ENCODE measurements around the gene EXOSC5. TPM values are rescaled to one million over a fixed set of nuclear protein-coding genes. Genes with fewer than 3 reads are reported as not detected.

EXOSC5 gene
- polyA plus RNA-seq, 1 donor, result 16.5 TPM

- Histone ChIP-seq H3K4me1 (ENCODE audit: control insufficient read depth, insufficient read depth, low read length) (peaks cover 19% of the 10 kb centered on the region), H3K36me3 (ENCODE audit: control insufficient read depth, insufficient read depth, low read length) (peaks cover 30% of the 10 kb centered on the region), H3K27ac (ENCODE audit: low read length) (no peak overlapping the region), H3K9me3 (ENCODE audit: control insufficient read depth, low read depth, low read length) (no peaks in the 10 kb centered on the region), H3K4me3 (ENCODE audit: low read length) (no peak overlapping the region), H3K27me3 (ENCODE audit: control insufficient read depth, insufficient read depth, low read length) (no peaks in the 10 kb centered on the region)
- WGBS (ENCODE audit: insufficient coverage, low lambda C conversion rate), result no CpG with 5 or more reads among the region's 4 CpGs
- DNase-seq, result peak in 1 of 2 donors; percentile 27
Measured at GRCh38 chr19:41407271-41407670, 10.1 kb upstream of the EXOSC5 start.

GRCh38 chr19:41405776-41406175 lies 8.6 kb upstream of the EXOSC5 start:
- DNase-seq, result no peak
- no CpG with 5 or more reads among the region's 6 CpGs for WGBS (ENCODE audit: insufficient coverage, low lambda C conversion rate)
- H3K4me1 ChIP-seq (ENCODE audit: control insufficient read depth, insufficient read depth, low read length), result peaks cover 19% of the 10 kb centered on the region
- no peaks in the 10 kb centered on the region for H3K9me3 ChIP-seq (ENCODE audit: control insufficient read depth, low read depth, low read length)
- H3K36me3 ChIP-seq (ENCODE audit: control insufficient read depth, insufficient read depth, low read length), result peaks cover 21% of the 10 kb centered on the region
- no peaks in the 10 kb centered on the region for H3K27me3 ChIP-seq (ENCODE audit: control insufficient read depth, insufficient read depth, low read length)
- no peak overlapping the region for H3K4me3 ChIP-seq (ENCODE audit: low read length)
- no peak overlapping the region for H3K27ac ChIP-seq (ENCODE audit: low read length)

GRCh38 chr19:41403181-41403970 lies 6.2 kb upstream of the EXOSC5 start:
- no peak for DNase-seq
- Histone ChIP-seq H3K4me1 (ENCODE audit: control insufficient read depth, insufficient read depth, low read length) (peaks cover 13% of the 10 kb centered on the region), H3K27ac (ENCODE audit: low read length) (no peak overlapping the region)

DNA sequence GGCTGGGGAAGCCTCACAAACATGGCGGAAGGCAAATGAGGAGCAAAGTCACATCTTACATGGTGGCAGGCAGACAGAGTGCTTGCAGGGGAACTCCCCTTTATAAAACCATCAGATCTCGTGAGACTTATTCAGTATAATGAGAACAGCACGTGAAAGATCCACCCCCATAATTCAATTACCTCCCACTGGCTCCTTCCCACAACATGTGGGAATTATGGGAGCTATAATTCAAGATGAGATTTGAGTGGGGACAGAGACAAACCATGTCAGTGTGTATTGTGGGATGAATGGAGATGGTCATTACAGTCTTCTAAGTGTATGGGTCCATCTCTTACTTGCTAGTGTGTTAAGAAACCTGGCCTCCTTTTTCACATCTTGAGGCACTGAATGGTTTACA lies 4.9 kb upstream of the EXOSC5 start:
- Histone ChIP-seq H3K4me3 (ENCODE audit: low read length) (no peak overlapping the region), H3K4me1 (ENCODE audit: control insufficient read depth, insufficient read depth, low read length) (peaks cover 8% of the 10 kb centered on the region), H3K36me3 (ENCODE audit: control insufficient read depth, insufficient read depth, low read length) (peaks cover 11% of the 10 kb centered on the region), H3K27me3 (ENCODE audit: control insufficient read depth, insufficient read depth, low read length) (no peaks in the 10 kb centered on the region), H3K27ac (ENCODE audit: low read length) (no peak overlapping the region), H3K9me3 (ENCODE audit: control insufficient read depth, low read depth, low read length) (no peaks in the 10 kb centered on the region)
- no CpG with 5 or more reads among the region's 3 CpGs for WGBS (ENCODE audit: insufficient coverage, low lambda C conversion rate)
- no peak for DNase-seq

More at GRCh38 chr19:41403181-41403970, 6.2 kb upstream of the EXOSC5 start:
- peaks cover 15% of the 10 kb centered on the region for H3K36me3 ChIP-seq (ENCODE audit: control insufficient read depth, insufficient read depth, low read length)
- no peaks in the 10 kb centered on the region for H3K27me3 ChIP-seq (ENCODE audit: control insufficient read depth, insufficient read depth, low read length)
- 87% methylated on average over 3 of the region's 12 CpGs for WGBS (ENCODE audit: insufficient coverage, low lambda C conversion rate)
- H3K9me3 ChIP-seq (ENCODE audit: control insufficient read depth, low read depth, low read length), result no peaks in the 10 kb centered on the region
- H3K4me3 ChIP-seq (ENCODE audit: low read length), result no peak overlapping the region

DNA sequence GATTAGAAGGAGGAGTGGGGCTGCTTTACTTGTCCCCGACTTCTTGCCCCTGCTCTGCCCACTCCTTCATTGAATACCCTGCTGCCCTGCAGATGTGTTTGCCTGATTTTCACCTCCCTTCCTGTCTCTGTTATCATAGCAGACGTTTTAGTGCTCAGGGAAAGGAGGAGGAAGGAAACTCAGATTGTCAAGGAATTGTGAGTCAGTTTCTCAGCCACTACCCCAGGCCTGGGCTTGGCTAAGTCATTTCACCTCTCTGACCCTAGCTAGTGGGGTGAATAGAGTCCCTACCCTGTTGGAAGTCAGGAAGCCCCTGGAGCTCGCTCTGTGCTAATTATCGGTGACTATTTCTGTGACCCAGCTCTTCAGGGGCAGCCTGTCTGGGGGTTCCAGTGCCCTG lies 4.3 kb upstream of the EXOSC5 start:
- Histone ChIP-seq H3K4me1 (ENCODE audit: control insufficient read depth, insufficient read depth, low read length) (peaks cover 8% of the 10 kb centered on the region), H3K27me3 (ENCODE audit: control insufficient read depth, insufficient read depth, low read length) (no peaks in the 10 kb centered on the region), H3K27ac (ENCODE audit: low read length) (no peak overlapping the region), H3K36me3 (ENCODE audit: control insufficient read depth, insufficient read depth, low read length) (peaks cover 11% of the 10 kb centered on the region), H3K9me3 (ENCODE audit: control insufficient read depth, low read depth, low read length) (no peaks in the 10 kb centered on the region), H3K4me3 (ENCODE audit: low read length) (no peak overlapping the region)
- WGBS (ENCODE audit: insufficient coverage, low lambda C conversion rate), result 100% methylated on average over 1 of the region's 4 CpGs
- DNase-seq, result no peak

DNA sequence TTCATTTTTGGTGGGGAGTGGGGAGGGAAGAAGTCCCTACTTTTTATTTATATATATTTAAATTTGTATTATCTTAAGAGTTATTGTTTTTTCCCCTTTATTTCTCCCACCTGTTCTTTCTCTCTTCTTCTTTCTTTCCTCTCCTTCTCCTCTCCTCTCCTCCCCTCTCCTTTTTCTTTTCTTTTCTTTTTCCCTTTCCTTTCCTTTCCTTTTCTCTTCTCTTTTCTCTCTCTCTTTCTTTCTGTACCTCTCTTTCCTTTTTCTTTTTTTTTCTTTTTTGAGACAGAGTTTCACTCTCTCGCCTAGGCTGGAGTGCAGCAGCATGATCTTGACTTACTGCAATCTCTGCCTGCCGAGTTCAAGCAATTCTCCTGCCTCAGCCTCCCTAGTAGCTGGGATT lies 2.4 kb upstream of the EXOSC5 start:
- H3K4me3 ChIP-seq (ENCODE audit: low read length), result no peak overlapping the region
- H3K27ac ChIP-seq (ENCODE audit: low read length), result no peak overlapping the region
- H3K4me1 ChIP-seq (ENCODE audit: control insufficient read depth, insufficient read depth, low read length), result peaks cover 8% of the 10 kb centered on the region
- no peaks in the 10 kb centered on the region for H3K9me3 ChIP-seq (ENCODE audit: control insufficient read depth, low read depth, low read length)
- H3K27me3 ChIP-seq (ENCODE audit: control insufficient read depth, insufficient read depth, low read length), result no peaks in the 10 kb centered on the region
- peaks cover 11% of the 10 kb centered on the region for H3K36me3 ChIP-seq (ENCODE audit: control insufficient read depth, insufficient read depth, low read length)
- 83% methylated on average over 1 of the region's 2 CpGs for WGBS (ENCODE audit: insufficient coverage, low lambda C conversion rate)
- DNase-seq, result no peak

GRCh38 chr19:41399091-41399490 lies 1.9 kb upstream of the EXOSC5 start:
- Histone ChIP-seq H3K4me3 (ENCODE audit: low read length) (no peak overlapping the region), H3K27ac (ENCODE audit: low read length) (no peak overlapping the region), H3K27me3 (ENCODE audit: control insufficient read depth, insufficient read depth, low read length) (no peaks in the 10 kb centered on the region), H3K9me3 (ENCODE audit: control insufficient read depth, low read depth, low read length) (no peaks in the 10 kb centered on the region), H3K36me3 (ENCODE audit: control insufficient read depth, insufficient read depth, low read length) (peaks cover 11% of the 10 kb centered on the region), H3K4me1 (ENCODE audit: control insufficient read depth, insufficient read depth, low read length) (peaks cover 8% of the 10 kb centered on the region)
- no CpG with 5 or more reads among the region's 3 CpGs for WGBS (ENCODE audit: insufficient coverage, low lambda C conversion rate)
- DNase-seq, result no peak

- H3K36me3 ChIP-seq (ENCODE audit: control insufficient read depth, insufficient read depth, low read length), result peaks cover 11% of the 10 kb centered on the region
- H3K4me1 ChIP-seq (ENCODE audit: control insufficient read depth, insufficient read depth, low read length), result peaks cover 8% of the 10 kb centered on the region
- no peaks in the 10 kb centered on the region for H3K27me3 ChIP-seq (ENCODE audit: control insufficient read depth, insufficient read depth, low read length)
- DNase-seq, result no peak
- H3K27ac ChIP-seq (ENCODE audit: low read length), result no peak overlapping the region
- no CpG with 5 or more reads among the region's 3 CpGs for WGBS (ENCODE audit: insufficient coverage, low lambda C conversion rate)
- H3K9me3 ChIP-seq (ENCODE audit: control insufficient read depth, low read depth, low read length), result no peaks in the 10 kb centered on the region
- H3K4me3 ChIP-seq (ENCODE audit: low read length), result peak overlapping the region; percentile 82
Measured at GRCh38 chr19:41398598-41398997, 1.4 kb upstream of the EXOSC5 start.

GRCh38 chr19:41398050-41398418 lies 875 bp upstream of the EXOSC5 start:
- no peak for DNase-seq
- Histone ChIP-seq H3K27ac (ENCODE audit: low read length) (peak overlapping the region; percentile 31), H3K27me3 (ENCODE audit: control insufficient read depth, insufficient read depth, low read length) (no peaks in the 10 kb centered on the region)

GRCh38 chr19:41395355-41395754 lies 1.8 kb downstream of the EXOSC5 start:
- Histone ChIP-seq H3K36me3 (ENCODE audit: control insufficient read depth, insufficient read depth, low read length) (peaks cover 17% of the 10 kb centered on the region), H3K27me3 (ENCODE audit: control insufficient read depth, insufficient read depth, low read length) (no peaks in the 10 kb centered on the region), H3K4me3 (ENCODE audit: low read length) (no peak overlapping the region), H3K27ac (ENCODE audit: low read length) (no peak overlapping the region), H3K9me3 (ENCODE audit: control insufficient read depth, low read depth, low read length) (no peaks in the 10 kb centered on the region), H3K4me1 (ENCODE audit: control insufficient read depth, insufficient read depth, low read length) (peaks cover 8% of the 10 kb centered on the region)
- no peak for DNase-seq
- WGBS (ENCODE audit: insufficient coverage, low lambda C conversion rate), result no CpG with 5 or more reads among the region's 6 CpGs

More at GRCh38 chr19:41398050-41398418, 875 bp upstream of the EXOSC5 start:
- peaks cover 8% of the 10 kb centered on the region for H3K36me3 ChIP-seq (ENCODE audit: control insufficient read depth, insufficient read depth, low read length)
- H3K4me3 ChIP-seq (ENCODE audit: low read length), result peak overlapping the region; percentile 82
- 0% methylated on average over 1 of the region's 5 CpGs for whole genome bisulfite sequencing (ENCODE audit: insufficient coverage, low lambda C conversion rate)
- no peaks in the 10 kb centered on the region for H3K9me3 ChIP-seq (ENCODE audit: control insufficient read depth, low read depth, low read length)
- H3K4me1 ChIP-seq (ENCODE audit: control insufficient read depth, insufficient read depth, low read length), result peaks cover 8% of the 10 kb centered on the region

DNA sequence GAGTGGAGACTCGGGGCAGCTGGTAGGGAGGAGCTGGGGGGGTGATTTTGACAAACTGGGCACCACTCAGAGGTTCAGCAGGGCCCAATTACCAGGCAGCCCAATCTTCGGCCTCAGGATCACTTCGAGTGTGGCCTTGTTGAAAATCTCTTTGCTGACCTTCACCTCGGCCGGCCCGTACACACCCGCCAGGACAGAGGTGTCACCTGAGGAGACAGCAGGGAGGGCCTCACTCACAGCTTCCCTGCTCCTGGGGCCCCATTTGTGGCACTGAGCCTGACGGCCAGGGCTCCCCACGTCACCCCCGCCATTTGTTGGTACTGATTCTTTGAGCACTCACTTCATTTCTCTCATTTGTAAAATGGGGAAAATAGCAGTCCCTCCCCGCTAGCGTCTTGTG lies 4.4 kb downstream of the EXOSC5 start:
- Histone ChIP-seq H3K36me3 (ENCODE audit: control insufficient read depth, insufficient read depth, low read length) (peaks cover 29% of the 10 kb centered on the region), H3K27ac (ENCODE audit: low read length) (no peak overlapping the region), H3K4me1 (ENCODE audit: control insufficient read depth, insufficient read depth, low read length) (no peaks in the 10 kb centered on the region), H3K27me3 (ENCODE audit: control insufficient read depth, insufficient read depth, low read length) (no peaks in the 10 kb centered on the region), H3K9me3 (ENCODE audit: control insufficient read depth, low read depth, low read length) (no peaks in the 10 kb centered on the region), H3K4me3 (ENCODE audit: low read length) (no peak overlapping the region)
- WGBS (ENCODE audit: insufficient coverage, low lambda C conversion rate), result 100% methylated on average over 1 of the region's 12 CpGs
- DNase-seq, result no peak

Data from large intestine (tissue), 3 donors.